ENCODE results near the gene CHRM4.
A peak's percentile ranks its signal among the peaks of the same experiment; 100 is the strongest.

Gene CHRM4

GRCh38 chr11:46383974-46384701, 7.4 kb downstream of the CHRM4 start:
- no peaks in the 10 kb centered on the region for H3K27me3 ChIP-seq (ENCODE audit: low read length)

GRCh38 chr11:46383404-46383758, 8.2 kb downstream of the CHRM4 start:
- Histone ChIP-seq H3K9me2 (replicated peaks; ENCODE audit: insufficient read depth, low read length) (no peaks in the 10 kb centered on the region), H3K36me3 (ENCODE audit: low read length) (no peaks in the 10 kb centered on the region), H3K9me3 (ENCODE audit: insufficient read depth, low read length) (no peaks in the 10 kb centered on the region), H3K27me3 (ENCODE audit: low read length) (no peaks in the 10 kb centered on the region), H4K20me1 (ENCODE audit: low read depth, low read length) (no peaks in the 10 kb centered on the region), H2AFZ (ENCODE audit: low read depth, low read length, severe bottlenecking) (no peak overlapping the region), H3K4me2 (ENCODE audit: low read depth, low read length, poor library complexity, severe bottlenecking) (no peak overlapping the region), H3K9ac (ENCODE audit: low read length) (no peak overlapping the region), H3F3A (ENCODE audit: insufficient read depth) (no peaks in the 10 kb centered on the region), H3K27ac (ENCODE audit: low read depth, low read length) (no peak overlapping the region), H3K79me2 (ENCODE audit: insufficient read depth, low read length) (no peaks in the 10 kb centered on the region), H3K4me3 (ENCODE audit: insufficient read depth, low read length, poor library complexity, severe bottlenecking) (no peak overlapping the region)
- TF ChIP-seq CTCF (IDR thresholded peaks at IDR 0.05; ENCODE audit: insufficient read depth, low read length, poor library complexity, severe bottlenecking) (no peak), EZH2phosphoT487 (conservative IDR thresholded peaks at IDR 0.05; ENCODE audit: low read length) (no peak)

More at GRCh38 chr11:46383974-46384701, 7.4 kb downstream of the CHRM4 start:
- Histone ChIP-seq H3K27ac (ENCODE audit: low read depth, low read length) (no peak overlapping the region), H3K9me3 (ENCODE audit: insufficient read depth, low read length) (no peaks in the 10 kb centered on the region), H3K4me3 (ENCODE audit: insufficient read depth, low read length, poor library complexity, severe bottlenecking) (no peak overlapping the region), H3K36me3 (ENCODE audit: low read length) (no peaks in the 10 kb centered on the region), H3K79me2 (ENCODE audit: insufficient read depth, low read length) (no peaks in the 10 kb centered on the region), H2AFZ (ENCODE audit: low read depth, low read length, severe bottlenecking) (no peak overlapping the region), H4K20me1 (ENCODE audit: low read depth, low read length) (no peaks in the 10 kb centered on the region), H3K4me2 (ENCODE audit: low read depth, low read length, poor library complexity, severe bottlenecking) (no peak overlapping the region), H3F3A (ENCODE audit: insufficient read depth) (no peaks in the 10 kb centered on the region), H3K9me2 (replicated peaks; ENCODE audit: insufficient read depth, low read length) (no peaks in the 10 kb centered on the region), H3K9ac (ENCODE audit: low read length) (no peak overlapping the region)
- TF ChIP-seq CTCF (IDR thresholded peaks at IDR 0.05; ENCODE audit: insufficient read depth, low read length, poor library complexity, severe bottlenecking) (no peak), EZH2phosphoT487 (conservative IDR thresholded peaks at IDR 0.05; ENCODE audit: low read length) (no peak)

- no peaks in the 10 kb centered on the region for H3K9me2 ChIP-seq (replicated peaks; ENCODE audit: insufficient read depth, low read length)
- no peak overlapping the region for H3K4me3 ChIP-seq (ENCODE audit: insufficient read depth, low read length, poor library complexity, severe bottlenecking)
- H3K9me3 ChIP-seq (ENCODE audit: insufficient read depth, low read length), result no peaks in the 10 kb centered on the region
- H2AFZ ChIP-seq (ENCODE audit: low read depth, low read length, severe bottlenecking), result no peak overlapping the region
- TF ChIP-seq EZH2phosphoT487 (conservative IDR thresholded peaks at IDR 0.05; ENCODE audit: low read length) (no peak), CTCF (IDR thresholded peaks at IDR 0.05; ENCODE audit: insufficient read depth, low read length, poor library complexity, severe bottlenecking) (peak; percentile 37)
- H3K27me3 ChIP-seq (ENCODE audit: low read length), result no peaks in the 10 kb centered on the region
- no peaks in the 10 kb centered on the region for H4K20me1 ChIP-seq (ENCODE audit: low read depth, low read length)
- H3K27ac ChIP-seq (ENCODE audit: low read depth, low read length), result no peak overlapping the region
- H3K4me2 ChIP-seq (ENCODE audit: low read depth, low read length, poor library complexity, severe bottlenecking), result no peak overlapping the region
- H3K9ac ChIP-seq (ENCODE audit: low read length), result no peak overlapping the region
- no peaks in the 10 kb centered on the region for H3F3A ChIP-seq (ENCODE audit: insufficient read depth)
- H3K36me3 ChIP-seq (ENCODE audit: low read length), result no peaks in the 10 kb centered on the region
- no peaks in the 10 kb centered on the region for H3K79me2 ChIP-seq (ENCODE audit: insufficient read depth, low read length)
Measured at GRCh38 chr11:46382646-46383403, 8.8 kb downstream of the CHRM4 start.

Data from SU-DHL-6 (cell line).